ENCODE measurements around the gene ATP1A4. TPM values are rescaled to one million over a fixed set of nuclear protein-coding genes. Genes with fewer than 3 reads are reported as not detected.

ATP1A4 gene
- total RNA-seq, 2 donors from 2014 or later: 2.8 to 5.2 TPM

- H3K27ac ChIP-seq: no peak overlapping the region
- intact Hi-C loops (cut with DNase I): no loop called here
- no peak overlapping the region for H3K4me3 ChIP-seq
- TF ChIP-seq POLR2A (IDR thresholded peaks at IDR 0.05): no peak
- TF ChIP-seq POLR2AphosphoS5 (IDR thresholded peaks at IDR 0.05): no peak
- TF ChIP-seq, protein P1, sequence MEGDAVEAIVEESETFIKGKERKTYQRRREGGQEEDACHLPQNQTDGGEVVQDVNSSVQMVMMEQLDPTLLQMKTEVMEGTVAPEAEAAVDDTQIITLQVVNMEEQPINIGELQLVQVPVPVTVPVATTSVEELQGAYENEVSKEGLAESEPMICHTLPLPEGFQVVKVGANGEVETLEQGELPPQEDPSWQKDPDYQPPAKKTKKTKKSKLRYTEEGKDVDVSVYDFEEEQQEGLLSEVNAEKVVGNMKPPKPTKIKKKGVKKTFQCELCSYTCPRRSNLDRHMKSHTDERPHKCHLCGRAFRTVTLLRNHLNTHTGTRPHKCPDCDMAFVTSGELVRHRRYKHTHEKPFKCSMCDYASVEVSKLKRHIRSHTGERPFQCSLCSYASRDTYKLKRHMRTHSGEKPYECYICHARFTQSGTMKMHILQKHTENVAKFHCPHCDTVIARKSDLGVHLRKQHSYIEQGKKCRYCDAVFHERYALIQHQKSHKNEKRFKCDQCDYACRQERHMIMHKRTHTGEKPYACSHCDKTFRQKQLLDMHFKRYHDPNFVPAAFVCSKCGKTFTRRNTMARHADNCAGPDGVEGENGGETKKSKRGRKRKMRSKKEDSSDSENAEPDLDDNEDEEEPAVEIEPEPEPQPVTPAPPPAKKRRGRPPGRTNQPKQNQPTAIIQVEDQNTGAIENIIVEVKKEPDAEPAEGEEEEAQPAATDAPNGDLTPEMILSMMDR (IDR thresholded peaks at IDR 0.05): no peak
- H3K4me1 ChIP-seq (replicated peaks): no peaks in the 10 kb centered on the region
- DNase-seq (ENCODE audit: low spot score): no peak
- no peaks in the 10 kb centered on the region for H3K36me3 ChIP-seq
- no peaks in the 10 kb centered on the region for H3K9me3 ChIP-seq
- WGBS: 87% methylated on average over 4 of the region's 4 CpGs
- no peaks in the 10 kb centered on the region for H3K27me3 ChIP-seq (replicated peaks; ENCODE audit: insufficient read depth)
Observed at GRCh38 chr1:160171354-160171753, 20.0 kb downstream of the ATP1A4 start.

DNA sequence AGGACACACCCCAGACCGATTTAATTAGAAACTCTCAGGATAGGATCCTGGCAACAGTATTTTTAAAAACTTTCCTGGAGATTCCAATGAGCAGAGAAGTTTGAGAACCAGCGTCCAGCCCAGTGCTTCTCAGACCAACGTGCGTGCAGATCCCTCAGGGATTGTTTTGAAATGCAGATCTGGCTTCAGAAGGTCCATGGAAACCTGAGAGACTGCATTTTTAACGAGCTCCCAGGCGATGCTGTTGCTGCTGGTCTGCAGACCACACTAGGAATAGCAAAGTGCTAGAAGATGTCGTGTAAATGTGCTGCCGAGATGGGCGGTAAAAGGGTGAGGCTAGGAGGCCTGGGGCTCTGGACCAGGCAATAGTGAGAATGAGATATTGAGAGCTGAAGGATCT is 20.6 kb downstream of the ATP1A4 start:
- no peaks in the 10 kb centered on the region for H3K36me3 ChIP-seq
- H3K9me3 ChIP-seq: no peaks in the 10 kb centered on the region
- intact Hi-C loops (cut with DNase I): no loop called here
- WGBS: 49% methylated on average over 9 of the region's 9 CpGs
- no peak for DNase-seq (ENCODE audit: low spot score)
- H3K27me3 ChIP-seq (replicated peaks; ENCODE audit: insufficient read depth): no peaks in the 10 kb centered on the region
- no peaks in the 10 kb centered on the region for H3K4me1 ChIP-seq (replicated peaks)
- no peak for TF ChIP-seq POLR2AphosphoS5 (IDR thresholded peaks at IDR 0.05)
- no peak for TF ChIP-seq POLR2A (IDR thresholded peaks at IDR 0.05)
- TF ChIP-seq, protein P1 (IDR thresholded peaks at IDR 0.05): no peak
- H3K4me3 ChIP-seq: no peak overlapping the region
- H3K27ac ChIP-seq: no peak overlapping the region

GRCh38 chr1:160177231-160177630 is 25.8 kb downstream of the ATP1A4 start:
- no peak overlapping the region for H3K4me3 ChIP-seq
- H3K27ac ChIP-seq: no peak overlapping the region
- no peaks in the 10 kb centered on the region for H3K27me3 ChIP-seq (replicated peaks; ENCODE audit: insufficient read depth)
- intact Hi-C loops (cut with DNase I): no loop called here
- H3K4me1 ChIP-seq (replicated peaks): no peaks in the 10 kb centered on the region
- 90% methylated on average over 2 of the region's 2 CpGs for WGBS
- no peak for DNase-seq (ENCODE audit: low spot score)
- H3K9me3 ChIP-seq: no peaks in the 10 kb centered on the region
- TF ChIP-seq, protein P1 (IDR thresholded peaks at IDR 0.05): no peak
- TF ChIP-seq POLR2AphosphoS5 (IDR thresholded peaks at IDR 0.05) (no peak), POLR2A (IDR thresholded peaks at IDR 0.05) (no peak)
- H3K36me3 ChIP-seq: no peaks in the 10 kb centered on the region

DNA sequence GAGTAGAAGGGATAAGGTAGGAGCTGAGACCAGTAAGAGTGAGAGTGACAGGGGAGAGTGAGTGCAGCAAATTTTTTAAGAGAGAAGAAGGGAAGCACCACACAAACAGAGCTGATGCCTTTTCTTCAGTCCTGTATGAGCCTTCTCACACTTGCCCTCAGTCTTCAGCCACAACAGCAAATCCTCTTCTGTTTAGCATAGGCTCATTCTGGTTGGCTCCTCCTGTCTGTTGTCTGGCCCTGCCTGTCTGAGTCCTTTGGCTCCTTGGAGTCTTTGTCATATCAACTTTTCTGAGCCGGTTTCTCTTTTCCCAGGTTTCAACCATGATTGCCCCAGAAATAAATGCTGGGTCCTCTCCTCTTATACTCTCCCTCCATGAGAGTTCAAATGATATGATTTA is 26.3 kb downstream of the ATP1A4 start:
- 80% methylated on average over 1 of the region's 1 CpG for WGBS
- no peak for DNase-seq (ENCODE audit: low spot score)
- no peaks in the 10 kb centered on the region for H3K9me3 ChIP-seq
- no peaks in the 10 kb centered on the region for H3K36me3 ChIP-seq
- H3K27me3 ChIP-seq (replicated peaks; ENCODE audit: insufficient read depth): no peaks in the 10 kb centered on the region
- no peak overlapping the region for H3K27ac ChIP-seq
- no peaks in the 10 kb centered on the region for H3K4me1 ChIP-seq (replicated peaks)
- TF ChIP-seq POLR2AphosphoS5 (IDR thresholded peaks at IDR 0.05) (no peak), POLR2A (IDR thresholded peaks at IDR 0.05) (no peak)
- TF ChIP-seq, protein P1 (IDR thresholded peaks at IDR 0.05): no peak
- intact Hi-C loops (cut with DNase I): no loop called here
- no peak overlapping the region for H3K4me3 ChIP-seq

DNA sequence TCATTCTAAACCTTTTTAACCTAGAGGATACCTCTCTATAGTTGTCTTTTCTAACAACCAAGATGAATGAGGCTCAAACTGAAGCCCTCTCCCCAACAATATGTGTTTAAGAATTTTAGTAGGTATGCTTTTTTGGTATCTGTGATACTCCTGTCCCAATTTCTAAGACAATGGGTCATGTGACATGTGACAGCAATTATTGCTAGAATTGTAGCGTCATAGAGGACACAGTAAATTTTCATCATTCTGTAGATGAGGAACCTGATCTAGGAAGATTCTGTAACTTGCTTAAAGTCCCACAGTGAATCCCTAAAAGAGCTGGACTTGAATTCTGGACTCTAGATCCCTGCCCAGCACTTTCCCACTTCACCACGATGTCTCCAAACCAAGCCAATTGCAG is 27.3 kb downstream of the ATP1A4 start:
- WGBS: 87% methylated on average over 2 of the region's 2 CpGs
- H3K4me1 ChIP-seq (replicated peaks): no peaks in the 10 kb centered on the region
- intact Hi-C loops (cut with DNase I): no loop called here
- no peak for TF ChIP-seq POLR2AphosphoS5 (IDR thresholded peaks at IDR 0.05)
- TF ChIP-seq, protein P1 (IDR thresholded peaks at IDR 0.05): no peak
- TF ChIP-seq POLR2A (IDR thresholded peaks at IDR 0.05): no peak
- H3K27ac ChIP-seq: no peak overlapping the region
- H3K9me3 ChIP-seq: no peaks in the 10 kb centered on the region
- DNase-seq (ENCODE audit: low spot score): no peak
- H3K4me3 ChIP-seq: no peak overlapping the region
- H3K27me3 ChIP-seq (replicated peaks; ENCODE audit: insufficient read depth): no peaks in the 10 kb centered on the region
- no peaks in the 10 kb centered on the region for H3K36me3 ChIP-seq

Measured in prostate gland (tissue), 2 donors.